Measurements from ENCODE around the gene SERAC1.

Gene SERAC1

DNA sequence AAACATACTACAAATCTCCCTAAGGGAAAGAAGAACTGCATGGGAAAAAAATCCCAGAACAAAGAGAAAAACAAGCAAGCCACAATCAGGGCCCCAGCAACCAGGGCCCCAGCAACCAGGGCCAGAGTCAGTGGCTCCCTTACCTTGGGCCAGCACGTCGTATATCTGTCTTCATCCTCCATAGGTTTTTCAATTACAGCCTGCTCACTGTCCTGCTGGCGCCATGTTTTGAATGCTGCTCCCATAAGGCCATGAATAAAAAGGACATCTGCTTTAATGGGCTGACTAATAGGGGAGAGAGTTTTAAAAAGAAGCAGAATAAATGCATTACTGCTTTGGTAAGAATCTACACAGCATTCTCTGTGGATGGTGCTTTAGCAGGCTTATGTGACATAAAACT is 49.2 kb downstream of the SERAC1 start:
- no peak for DNase-seq

DNA sequence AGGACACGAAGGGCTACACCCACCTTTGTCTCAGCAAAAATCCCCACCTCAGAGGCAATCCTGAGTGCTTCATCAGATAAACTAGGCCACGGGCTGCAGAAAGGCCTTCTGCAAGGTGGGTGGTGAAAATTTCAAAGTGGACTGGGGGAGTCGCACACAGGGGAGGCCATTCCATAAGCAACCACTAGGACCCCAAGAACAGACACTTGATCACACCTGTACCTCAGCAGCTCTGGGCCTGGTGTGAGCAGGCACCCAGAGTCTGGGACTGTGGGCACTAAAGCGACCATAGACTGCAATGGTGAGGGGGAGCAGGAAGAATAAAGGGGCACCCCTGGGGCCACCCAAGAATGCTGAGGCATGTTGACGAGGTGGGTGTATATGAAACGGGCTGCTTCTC is 52.6 kb downstream of the SERAC1 start:
- DNase-seq, result no peak

DNA sequence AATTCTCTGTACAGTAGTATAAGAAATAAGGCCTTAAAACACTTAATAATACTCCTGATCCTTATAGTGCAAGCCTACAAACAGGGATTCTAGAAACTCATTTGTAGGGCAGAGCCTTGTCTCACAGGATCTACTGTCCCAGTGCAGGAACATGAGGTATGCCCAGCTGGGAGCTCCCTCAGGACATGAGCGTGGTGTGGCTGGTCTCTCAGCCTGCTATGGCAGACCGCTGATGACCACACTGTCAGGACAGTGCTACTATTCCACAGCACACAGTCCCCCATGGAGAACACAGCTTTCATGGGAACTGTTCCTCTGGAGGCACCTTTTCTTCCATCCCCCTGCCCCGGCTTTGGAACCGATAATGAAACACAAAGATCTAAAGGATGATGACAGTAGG is 53.0 kb downstream of the SERAC1 start:
- no peak for DNase-seq

DNA sequence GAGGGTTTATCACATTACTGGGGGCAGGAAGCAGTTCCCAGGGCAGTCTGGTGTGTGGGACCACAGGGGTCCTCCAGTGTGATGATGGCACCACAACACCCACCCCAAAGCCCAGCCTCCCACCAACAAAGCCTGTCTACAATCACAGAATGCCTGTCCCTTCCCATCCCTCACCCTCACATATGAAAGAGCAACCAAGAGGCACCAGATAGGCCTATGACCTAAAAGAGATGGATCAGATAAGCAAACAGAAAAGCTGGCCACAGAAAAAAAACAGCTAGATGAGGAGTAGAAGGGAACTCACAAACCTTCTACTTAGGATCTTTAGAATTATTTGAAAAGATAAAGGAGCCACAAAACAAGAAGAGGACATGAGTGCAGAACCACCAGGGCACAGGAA is 54.3 kb downstream of the SERAC1 start:
- no peak for DNase-seq

DNA sequence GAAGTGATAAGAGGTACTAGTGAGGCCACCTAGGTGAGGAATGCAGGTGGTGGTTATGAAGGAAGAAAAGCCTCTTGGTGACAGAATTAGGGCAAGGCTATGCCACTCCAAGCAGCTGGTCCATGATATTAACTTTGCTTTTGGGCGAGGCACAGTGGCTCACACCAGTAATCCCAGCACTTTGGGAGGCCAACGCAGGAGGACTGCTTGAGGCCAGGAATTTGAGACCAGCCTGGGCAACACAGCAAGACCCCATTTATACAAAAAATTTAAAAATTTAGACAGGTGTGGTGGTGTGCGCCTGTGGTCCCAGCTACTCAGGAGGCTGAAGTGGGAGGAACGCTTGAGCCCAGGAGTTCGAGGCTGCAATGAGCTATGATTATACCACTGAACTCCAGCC is 56.1 kb downstream of the SERAC1 start:
- DNase-seq, result no peak

DNA sequence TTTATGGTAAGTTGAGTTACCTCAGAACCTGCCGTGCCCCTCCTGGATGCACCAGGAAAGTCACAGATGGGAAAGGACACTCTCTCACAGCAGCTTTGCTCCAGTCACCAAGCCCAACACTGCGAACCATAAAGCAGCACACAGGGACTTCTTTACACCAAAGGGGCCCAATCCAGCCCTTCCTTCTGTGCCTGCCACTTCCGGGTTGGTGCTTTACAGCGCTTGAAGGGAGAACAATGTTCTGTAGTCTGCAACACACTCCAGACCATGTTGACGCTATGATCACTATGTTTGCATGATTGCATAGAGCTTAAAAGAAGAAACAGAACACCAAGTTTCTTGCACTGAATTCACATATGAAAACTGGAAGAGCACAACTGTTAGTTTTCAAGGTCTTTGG is 57.1 kb downstream of the SERAC1 start:
- no peak for DNase-seq

DNA sequence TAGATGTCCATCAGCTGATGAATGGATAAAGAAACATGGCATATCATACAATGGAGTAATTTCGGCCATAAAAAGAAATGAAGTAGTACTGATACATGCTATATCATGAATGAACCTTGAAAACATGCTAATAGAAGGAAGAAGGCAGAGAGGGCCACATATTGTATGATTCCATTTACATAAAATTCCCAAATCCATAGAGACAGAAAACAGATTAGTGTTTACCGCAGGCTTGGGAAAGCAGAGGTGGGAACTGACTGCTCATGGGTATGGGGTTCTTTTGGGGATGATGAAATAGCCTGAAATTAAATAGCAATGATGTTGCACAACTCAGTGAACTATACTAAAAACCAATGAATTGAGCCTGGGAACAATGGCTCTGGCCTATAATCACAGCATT is 58.3 kb downstream of the SERAC1 start:
- no peak for DNase-seq

DNA sequence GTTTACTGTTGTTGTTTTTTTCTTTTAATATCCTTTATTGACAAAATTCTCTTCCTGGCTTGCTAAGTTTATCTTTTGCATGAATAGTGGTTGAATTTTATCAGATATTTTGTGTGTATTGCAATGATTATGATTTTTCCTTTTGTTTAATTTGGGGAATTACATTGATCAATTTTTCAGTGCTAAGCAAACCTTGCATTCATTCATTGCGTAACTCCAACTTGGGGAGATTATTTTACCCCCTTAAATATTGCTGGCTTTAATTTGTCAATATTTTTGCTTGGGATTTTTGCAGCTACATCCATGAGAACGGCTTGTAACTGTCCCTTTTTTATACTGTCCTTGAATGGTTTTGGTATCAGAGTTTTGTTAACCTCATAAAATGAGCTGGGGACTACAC is 63.4 kb downstream of the SERAC1 start:
- no peak for DNase-seq

DNA sequence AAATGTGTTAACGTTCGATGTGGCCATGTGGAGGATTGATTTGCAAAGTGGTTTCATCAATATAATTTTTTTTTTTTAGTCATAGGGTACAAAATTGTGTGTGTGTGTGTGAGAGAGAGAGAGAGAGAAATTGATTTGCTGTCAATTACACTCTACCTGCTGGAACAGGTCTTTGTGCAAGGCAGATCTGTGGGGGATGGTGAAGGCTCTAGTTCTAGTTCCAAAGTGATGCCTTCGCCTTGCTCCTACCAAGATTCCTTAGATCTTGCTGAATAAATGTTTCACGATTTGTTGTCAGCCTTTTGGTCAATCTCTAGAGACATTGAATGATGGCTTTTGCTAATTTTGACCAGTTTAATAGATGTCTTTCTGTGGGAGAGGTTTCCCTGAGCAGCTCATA is 64.8 kb downstream of the SERAC1 start:
- DNase-seq, result no peak

DNA sequence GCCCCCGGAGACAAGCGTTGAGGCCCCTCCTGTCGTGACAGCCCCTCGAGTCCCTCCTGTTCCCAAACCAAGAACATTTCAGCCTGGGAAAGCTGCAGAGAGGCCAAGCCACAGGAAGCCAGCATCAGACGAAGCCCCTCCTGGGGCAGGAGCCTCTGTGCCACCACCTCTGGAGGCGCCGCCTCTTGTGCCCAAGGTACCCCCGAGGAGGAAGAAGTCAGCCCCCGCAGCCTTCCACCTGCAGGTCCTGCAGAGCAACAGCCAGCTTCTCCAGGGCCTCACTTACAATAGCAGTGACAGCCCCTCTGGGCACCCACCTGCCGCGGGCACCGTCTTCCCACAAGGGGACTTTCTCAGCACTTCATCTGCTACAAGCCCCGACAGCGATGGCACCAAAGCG is 72.4 kb downstream of the SERAC1 start:
- no peak for DNase-seq

DNA sequence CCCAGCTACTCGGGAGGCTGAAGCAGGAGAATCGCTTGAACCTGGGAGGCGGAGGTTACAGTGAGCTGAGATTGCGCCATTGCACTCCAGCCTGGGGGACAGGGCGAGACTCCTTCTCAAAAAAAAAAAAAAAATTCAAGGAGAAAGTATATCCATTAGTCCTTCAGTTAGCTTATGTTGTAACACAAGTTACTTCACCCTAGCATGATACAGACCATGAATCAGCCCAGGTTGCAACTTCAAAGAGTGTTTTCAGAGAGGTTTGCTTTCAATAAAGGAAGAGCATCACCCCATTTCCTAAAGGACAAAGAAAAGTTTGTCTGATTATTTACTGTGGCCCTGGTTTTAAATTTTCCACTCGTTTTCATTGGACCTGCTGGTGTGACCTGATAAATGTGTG is 73.0 kb downstream of the SERAC1 start:
- no peak for DNase-seq

DNA sequence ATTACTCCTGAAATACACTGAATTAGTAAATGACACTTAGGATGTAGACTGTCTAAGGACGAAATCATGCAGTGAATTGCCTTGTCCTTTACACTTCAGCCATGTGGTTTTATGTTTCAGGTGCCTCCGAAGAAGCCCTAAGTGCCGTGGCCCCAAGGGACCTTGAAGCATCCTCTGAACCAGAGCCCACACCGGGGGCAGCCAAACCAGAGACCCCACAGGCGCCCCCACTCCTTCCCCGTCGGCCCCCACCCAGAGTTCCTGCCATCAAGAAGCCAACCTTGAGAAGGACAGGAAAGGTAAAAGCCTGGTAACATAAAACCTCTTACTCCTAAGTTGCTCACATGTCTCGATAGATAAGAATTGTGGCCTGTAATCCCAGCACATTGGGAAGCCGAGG is 75.3 kb downstream of the SERAC1 start:
- DNase-seq, result no peak

DNA sequence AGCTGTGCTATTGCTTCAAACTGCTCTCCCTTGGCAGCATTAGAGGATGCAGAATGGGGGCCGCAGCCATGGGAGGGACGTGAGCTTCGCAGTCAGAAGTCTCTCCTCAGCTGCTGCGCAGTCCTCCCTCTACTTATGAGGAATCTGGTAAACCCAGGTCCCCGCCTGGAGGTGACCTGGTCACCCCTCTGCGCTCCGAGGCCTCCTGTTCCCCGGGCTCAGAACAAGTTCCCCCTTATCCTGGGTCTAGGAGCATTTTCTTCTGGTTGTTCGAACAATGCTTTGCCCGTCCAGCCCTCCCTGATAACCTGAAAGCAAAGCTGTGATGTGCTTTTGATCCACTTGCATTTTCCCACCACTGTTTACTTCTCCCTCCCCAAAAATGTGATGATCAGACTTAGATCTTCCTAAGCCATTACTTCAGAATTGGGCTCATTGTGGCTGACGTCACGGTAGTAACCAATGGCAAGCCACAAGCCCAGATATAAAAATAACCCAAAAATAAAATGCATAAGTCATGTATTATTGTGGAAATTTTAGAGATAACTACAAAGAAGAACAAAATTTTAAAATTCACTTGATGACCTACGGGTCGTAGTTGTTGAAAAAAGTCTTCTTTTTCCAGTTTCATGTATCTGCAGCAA is 80.7 kb downstream of the SERAC1 start:
- DNase-seq, result no peak

DNA sequence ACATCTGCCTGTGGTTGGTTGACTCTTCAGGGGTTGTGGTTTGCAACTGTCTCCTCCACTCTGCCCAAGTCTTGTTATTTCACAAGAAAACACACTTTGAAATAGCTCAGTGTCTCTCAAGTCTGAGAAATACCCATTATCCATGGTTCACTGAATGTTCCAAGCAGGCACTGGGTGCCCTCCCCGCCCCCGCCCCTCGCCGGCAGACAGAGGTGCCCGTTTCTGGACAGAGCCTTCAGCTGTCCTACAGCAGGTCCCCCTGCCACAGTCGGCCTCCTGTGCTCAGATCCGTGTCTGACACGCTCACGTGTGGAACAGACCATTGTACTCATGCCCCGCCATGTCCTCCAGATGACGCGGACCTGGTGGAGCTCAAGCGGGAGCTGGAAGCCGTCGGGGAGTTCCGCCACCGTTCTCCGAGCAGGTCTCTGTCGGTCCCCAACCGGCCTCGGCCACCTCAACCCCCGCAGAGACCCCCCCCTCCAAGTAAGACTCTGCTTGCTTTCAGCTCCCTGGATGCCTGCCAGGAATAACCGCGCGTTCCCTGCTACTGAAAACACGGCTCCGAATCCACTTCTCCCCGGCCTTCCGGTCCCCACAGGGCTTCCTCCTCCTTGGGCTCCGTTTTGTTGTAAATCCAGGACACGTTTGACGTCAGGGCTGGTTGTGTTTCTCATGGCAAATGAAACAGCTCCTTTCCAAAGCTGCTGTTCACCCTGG is 81.4 kb downstream of the SERAC1 start:
- no peak for DNase-seq

DNA sequence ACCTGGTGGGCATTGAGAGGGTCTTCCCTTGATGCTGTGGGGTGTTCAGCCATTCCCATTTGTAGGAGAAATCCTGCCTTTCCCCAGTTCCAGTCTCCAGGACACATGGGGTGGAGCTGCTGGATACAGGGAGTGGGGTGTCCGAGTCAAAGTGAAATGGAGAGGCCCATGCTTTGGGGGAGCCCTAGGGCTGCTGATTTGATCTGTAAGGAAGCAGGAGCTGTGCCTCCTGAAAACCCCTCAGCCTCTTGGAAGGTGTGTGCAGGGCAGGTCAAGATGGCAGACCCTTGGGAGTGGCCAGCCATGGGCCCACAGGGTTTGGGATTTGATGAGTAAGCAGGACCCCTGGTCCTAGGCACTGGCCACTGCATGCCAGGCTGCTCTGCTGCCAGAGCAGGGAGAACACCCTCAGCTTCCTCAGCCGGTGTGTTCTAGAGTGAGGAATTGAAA is 82.0 kb downstream of the SERAC1 start:
- no peak for DNase-seq

DNA sequence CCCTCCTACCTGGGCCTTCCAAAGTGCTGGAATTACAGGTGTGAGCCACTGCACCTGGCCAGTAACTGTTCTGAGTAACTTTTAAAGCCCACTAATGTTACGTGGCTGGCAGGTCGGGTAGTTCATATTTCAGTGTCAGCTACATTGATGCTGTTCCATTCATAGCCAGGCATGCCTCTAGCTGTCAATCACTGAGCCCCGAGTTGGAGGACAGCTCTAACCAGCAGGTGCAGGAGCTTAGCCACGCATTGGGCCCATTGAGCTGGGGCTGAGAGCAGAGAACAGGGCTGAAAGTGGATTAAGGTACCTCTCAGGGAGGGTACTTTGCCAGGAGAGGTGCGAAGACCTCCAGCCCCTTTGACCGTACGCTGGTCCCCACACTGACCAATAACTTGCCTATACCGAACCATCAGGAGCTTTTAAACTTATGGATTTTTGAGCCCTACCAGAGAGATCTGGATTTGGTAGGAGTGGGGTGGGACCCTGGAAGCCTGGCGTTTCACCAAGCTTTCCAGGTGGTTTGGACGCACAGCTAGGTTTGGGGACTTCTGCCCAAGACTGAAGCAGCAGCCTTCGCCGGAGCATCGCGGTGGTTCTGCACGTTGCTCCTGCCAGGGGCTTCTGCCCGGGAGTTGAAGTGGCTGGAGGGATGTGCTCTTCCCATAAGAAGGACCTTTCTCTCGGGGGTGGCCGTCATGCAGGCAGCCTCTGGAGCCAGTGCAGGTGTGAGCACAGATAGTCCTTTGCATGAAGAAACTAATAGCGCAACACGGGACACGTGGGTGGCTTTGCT is 82.6 kb downstream of the SERAC1 start:
- DNase-seq, result no peak

DNA sequence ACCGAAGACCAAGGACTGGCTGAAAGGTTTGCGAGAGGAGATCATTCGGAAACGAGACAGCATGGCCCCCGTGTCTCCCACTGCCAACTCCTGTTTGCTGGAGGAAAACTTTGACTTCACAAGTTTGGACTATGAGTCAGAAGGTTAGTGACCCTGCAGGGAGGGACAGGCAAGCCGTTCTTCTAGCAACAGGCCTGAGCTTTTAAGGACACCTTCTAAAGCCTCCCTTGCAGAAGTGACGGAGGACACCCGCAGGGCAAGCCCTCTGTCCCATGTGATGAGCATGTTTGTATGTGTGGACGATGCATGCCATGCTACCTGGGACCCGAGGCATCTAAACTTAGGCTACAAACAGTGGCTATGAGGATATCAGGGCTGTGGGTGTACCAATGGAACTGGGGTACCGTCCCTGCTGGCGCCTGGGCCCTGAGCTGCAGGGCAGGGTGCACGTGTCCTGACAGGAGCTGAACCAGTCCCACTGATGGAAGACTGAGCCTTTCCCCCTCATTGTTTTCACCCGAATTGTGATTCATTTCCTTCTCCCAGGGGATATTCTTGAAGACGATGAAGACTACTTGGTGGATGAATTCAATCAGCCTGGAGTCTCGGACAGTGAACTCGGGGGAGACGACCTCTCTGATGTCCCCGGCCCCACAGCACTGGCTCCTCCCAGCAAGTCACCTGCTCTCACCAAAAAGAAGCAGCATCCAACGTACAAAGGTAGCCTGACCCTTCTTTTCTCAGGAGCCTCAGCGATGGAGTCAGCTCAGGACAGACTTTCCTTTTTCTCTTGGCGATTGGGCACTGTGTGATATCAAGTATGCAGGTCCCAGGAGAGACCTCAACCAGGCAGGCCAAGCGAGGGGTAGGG is 84.4 kb downstream of the SERAC1 start:
- no peak for DNase-seq

DNA sequence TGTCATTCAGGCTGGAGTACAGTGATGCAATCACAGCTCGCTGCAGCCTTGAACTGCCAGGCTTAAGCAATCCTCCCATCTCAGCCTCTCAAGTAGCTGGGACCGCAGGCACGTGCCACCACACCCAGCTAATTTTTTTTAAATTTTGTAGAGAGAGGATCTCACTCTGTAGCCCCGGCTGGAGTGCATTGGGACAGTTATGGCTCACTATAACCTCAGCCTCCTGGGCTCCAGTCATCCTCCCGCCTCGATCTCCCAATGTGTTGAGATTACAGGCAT is 86.5 kb downstream of the SERAC1 start:
- no peak for DNase-seq

DNA sequence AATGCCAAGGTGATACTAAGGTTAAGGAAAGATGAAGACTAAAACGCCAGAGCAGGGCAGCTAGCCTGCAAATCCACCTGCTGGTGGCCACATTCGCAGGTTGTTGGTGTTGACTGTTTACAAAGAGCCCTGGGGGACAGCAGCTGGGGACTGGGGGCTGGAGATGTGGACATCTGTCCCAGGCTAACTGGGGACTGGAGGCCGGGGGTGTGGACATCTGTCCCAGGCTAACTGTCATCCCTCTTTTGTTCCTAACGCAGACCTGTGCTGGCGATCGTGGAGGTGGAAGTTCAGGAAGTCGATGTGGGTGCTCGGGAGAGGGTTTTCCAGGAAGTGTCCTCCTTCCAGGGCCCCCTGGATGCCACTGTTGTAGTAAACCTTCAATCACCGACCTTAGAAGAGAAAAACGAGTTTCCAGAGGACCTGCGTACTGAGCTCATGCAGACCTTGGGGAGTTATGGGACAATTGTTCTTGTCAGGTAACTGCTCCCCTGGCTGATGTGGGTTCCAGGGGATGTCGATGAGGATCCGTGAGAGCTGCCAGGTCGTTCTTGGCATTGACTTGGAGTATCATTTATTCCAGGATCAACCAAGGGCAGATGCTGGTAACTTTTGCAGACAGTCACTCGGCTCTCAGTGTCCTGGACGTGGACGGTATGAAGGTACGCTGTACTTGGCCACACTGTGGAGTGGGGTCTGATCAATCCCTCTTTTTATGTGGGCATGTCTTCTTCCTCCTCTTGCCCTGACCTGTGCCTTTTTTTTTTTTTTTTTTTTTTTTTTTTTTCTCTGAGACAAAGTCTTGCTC is 87.0 kb downstream of the SERAC1 start:
- no peak for DNase-seq

DNA sequence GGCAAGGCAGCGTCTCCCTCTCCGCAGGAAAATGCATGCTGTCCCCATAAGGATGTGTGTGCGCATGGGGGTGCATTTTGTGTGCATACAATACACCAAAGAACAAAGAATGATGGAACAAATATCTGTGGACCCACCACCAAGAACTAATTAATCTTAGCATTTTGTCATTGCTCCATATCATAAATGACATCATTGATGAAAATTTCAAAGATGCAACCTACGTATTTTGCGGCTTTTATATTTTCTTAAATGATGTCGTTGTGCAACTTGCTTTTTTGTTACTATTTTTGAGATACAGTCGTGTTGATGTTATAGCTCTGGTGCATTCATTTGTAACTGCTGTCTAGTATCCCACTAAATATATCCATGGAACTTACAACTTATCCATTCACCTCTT is 89.7 kb downstream of the SERAC1 start:
- no peak for DNase-seq

DNA sequence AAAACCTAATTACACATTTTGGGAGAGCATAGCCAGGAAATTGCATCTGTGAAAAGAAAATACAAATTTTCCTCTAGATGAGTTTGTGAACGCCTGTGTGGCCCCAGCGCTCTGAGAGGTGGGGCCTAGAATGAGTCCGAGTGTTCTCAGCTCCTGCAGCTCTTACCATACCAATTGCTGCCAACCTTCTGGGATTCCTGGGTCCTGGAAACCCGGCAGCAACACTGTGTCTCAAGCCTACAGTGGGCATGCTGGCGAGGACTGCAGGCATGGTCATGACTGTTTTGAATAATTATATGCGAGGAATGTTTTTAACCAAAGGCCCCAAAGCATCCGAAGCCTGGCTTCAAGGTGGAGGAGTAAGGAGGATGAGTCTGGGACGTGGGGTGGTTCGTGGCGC is 90.4 kb downstream of the SERAC1 start:
- no peak for DNase-seq

DNA sequence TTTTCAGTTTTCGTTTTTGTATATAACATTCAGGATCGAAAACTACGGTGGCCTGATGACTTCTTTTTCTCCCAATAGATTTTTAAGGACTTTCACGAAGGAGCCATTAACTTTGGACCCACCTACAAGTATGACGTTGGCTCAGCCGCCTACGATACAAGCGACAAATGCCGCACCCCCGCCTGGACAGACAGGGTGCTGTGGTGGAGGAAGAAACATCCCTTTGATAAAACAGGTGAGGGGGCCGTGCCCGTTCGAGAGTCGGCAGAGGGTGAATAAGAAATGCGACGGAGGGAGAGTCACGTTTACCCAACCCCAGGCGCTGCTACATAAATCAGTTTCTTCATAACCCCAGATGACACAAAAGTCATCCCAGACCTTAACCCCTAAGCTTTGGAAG is 91.5 kb downstream of the SERAC1 start:
- no peak for DNase-seq

DNA sequence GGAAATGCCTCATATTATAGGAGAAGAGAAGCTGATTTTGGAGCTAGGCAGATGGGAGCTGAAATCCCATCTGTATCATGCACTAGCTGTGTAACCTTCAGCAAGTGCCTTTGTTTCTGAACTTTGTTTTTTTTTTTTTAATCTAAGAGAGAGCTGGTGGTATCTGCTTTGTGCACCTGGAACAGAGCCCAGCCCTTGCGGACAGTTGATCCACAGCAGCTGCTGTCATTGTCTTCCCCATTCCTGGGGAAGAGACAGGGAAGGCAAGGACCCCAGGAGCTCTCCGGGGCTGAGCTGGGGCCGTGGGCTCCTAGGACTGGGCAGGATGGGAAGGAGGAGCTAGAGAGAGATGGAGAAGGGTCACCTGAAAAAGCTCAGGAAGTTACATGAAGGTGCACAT is 94.3 kb downstream of the SERAC1 start:
- no peak for DNase-seq

Data from cerebellar nuclear complex (tissue), 1 donor.